Measurements from ENCODE around the gene GALNT10.

GALNT10 gene

DNA sequence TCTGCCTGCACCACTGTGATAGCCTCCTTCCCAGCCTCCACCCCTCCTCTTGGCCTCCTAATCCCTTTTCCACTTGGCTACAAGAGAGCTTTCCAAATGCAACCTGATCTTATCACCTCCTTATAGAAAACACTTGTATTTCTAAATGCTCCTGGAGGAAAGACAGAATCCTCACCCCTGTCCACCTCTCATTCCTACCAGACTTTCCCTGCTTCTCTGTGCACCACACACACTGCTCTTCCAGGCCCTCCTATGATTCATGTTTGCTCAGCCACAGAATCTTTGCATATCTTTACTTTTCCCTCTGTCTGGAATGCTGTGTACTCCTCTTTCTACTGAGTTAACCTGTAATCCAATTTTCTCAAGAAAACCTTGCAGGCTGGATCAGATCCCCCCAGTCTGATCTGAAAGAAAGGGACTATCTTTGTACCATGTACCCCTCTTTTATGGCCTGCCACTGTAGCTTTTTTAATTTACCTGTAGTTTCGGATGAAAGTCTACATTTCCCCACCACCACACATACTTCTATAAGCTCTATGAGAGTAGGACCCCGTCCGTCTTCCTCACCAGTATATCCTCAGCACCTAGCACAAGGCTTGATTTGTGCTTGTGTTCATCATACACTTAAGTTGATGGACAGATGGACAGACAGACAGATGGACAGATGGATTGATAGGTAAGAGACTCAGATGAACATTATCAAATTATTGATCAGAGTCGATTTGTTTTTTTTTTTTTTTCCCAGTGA, 95.3 kb downstream of the GALNT10 start:
- Histone ChIP-seq H3K36me3 (ENCODE audit: control insufficient read depth, insufficient read depth, low read length) (no peaks in the 10 kb centered on the region), H3K4me3 (replicated peaks; ENCODE audit: low read depth, low read length) (no peak overlapping the region), H3K27me3 (replicated peaks; ENCODE audit: control insufficient read depth, insufficient read depth, low read length) (no peaks in the 10 kb centered on the region)
- TF ChIP-seq CTCF (IDR thresholded peaks at IDR 0.05; ENCODE audit: insufficient read depth, low read length, poor library complexity, severe bottlenecking): no peak
- DNase-seq (ENCODE audit: extremely low read depth, insufficient read length): no peak

- DNase-seq (ENCODE audit: extremely low read depth, insufficient read length): no peak
- Histone ChIP-seq H3K36me3 (ENCODE audit: control insufficient read depth, insufficient read depth, low read length) (no peaks in the 10 kb centered on the region), H3K27me3 (replicated peaks; ENCODE audit: control insufficient read depth, insufficient read depth, low read length) (no peaks in the 10 kb centered on the region), H3K4me3 (replicated peaks; ENCODE audit: low read depth, low read length) (no peak overlapping the region)
- no peak for TF ChIP-seq CTCF (IDR thresholded peaks at IDR 0.05; ENCODE audit: insufficient read depth, low read length, poor library complexity, severe bottlenecking)
Observed at GRCh38 chr5:154286557-154286956, 96.0 kb downstream of the GALNT10 start.

DNA sequence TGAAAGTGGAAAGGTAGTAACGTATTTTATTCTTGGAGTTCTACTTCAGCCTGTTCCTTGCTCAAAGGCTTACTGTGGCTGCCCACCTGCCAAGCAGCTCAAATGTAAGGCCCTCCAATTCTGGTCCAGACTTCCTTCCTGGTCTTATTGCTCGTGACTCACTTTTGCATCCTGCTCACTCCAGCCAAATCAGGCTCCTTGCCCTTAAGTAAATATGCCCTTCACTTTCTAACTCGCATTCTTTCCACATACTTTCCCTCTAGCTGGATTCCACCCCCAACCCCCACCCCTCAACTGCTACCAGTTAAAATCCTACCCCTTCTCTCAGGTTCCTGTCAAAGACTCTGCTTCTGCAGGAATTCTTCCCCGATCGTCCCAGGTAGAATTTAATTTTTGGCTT, 96.6 kb downstream of the GALNT10 start:
- Histone ChIP-seq H3K4me3 (replicated peaks; ENCODE audit: low read depth, low read length) (no peak overlapping the region), H3K27me3 (replicated peaks; ENCODE audit: control insufficient read depth, insufficient read depth, low read length) (no peaks in the 10 kb centered on the region), H3K36me3 (ENCODE audit: control insufficient read depth, insufficient read depth, low read length) (no peaks in the 10 kb centered on the region)
- DNase-seq (ENCODE audit: extremely low read depth, insufficient read length): no peak
- TF ChIP-seq CTCF (IDR thresholded peaks at IDR 0.05; ENCODE audit: insufficient read depth, low read length, poor library complexity, severe bottlenecking): no peak

- no peak for DNase-seq (ENCODE audit: extremely low read depth, insufficient read length)
Observed at GRCh38 chr5:154288145-154288544, 97.6 kb downstream of the GALNT10 start.

DNA sequence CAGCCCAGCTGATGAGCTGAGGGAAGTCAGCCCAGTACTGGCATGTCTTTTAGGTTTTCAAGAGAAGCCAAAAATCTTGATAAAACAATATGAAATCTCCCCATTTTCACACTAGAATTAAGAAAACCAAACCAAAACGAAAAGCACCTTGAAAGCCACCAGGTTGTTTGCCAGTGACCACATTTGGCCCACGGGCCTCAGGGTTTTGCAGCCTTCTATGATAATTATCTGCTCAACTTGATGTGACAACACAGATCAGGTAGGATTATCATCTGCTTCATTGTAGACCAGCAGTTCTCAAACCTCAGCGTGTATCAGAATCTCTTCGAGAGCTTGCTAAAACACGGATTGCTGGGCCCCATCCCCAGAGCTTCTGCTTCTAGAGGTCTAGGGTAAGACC, 101.4 kb downstream of the GALNT10 start:
- Histone ChIP-seq H3K36me3 (ENCODE audit: control insufficient read depth, insufficient read depth, low read length) (peaks cover 7% of the 10 kb centered on the region), H3K4me3 (replicated peaks; ENCODE audit: low read depth, low read length) (no peak overlapping the region)

More at GRCh38 chr5:154288145-154288544, 97.6 kb downstream of the GALNT10 start:
- TF ChIP-seq CTCF (IDR thresholded peaks at IDR 0.05; ENCODE audit: insufficient read depth, low read length, poor library complexity, severe bottlenecking): no peak
- H3K36me3 ChIP-seq (ENCODE audit: control insufficient read depth, insufficient read depth, low read length): no peaks in the 10 kb centered on the region; the same call in 1 of the 2 replicates
- no peaks in the 10 kb centered on the region for H3K27me3 ChIP-seq (replicated peaks; ENCODE audit: control insufficient read depth, insufficient read depth, low read length)
- H3K4me3 ChIP-seq (replicated peaks; ENCODE audit: low read depth, low read length): no peak overlapping the region

More for the DNA sequence above, 101.4 kb downstream of the GALNT10 start:
- DNase-seq (ENCODE audit: extremely low read depth, insufficient read length): no peak
- TF ChIP-seq CTCF (IDR thresholded peaks at IDR 0.05; ENCODE audit: insufficient read depth, low read length, poor library complexity, severe bottlenecking): no peak
- H3K27me3 ChIP-seq (replicated peaks; ENCODE audit: control insufficient read depth, insufficient read depth, low read length): no peaks in the 10 kb centered on the region

Measured in GM06990 (cell line).